Measurements from ENCODE around the gene TRPC4. TPM values are rescaled to one million over a fixed set of nuclear protein-coding genes. Genes with fewer than 3 reads are reported as not detected.

Gene TRPC4
- total and polyA plus RNA-seq, 2 donors (not counting 3 experiments of a cell fraction or from before 2014, with no cell fraction given), result 0.04 to 0.64 TPM

- peak; percentile 70 for FAIRE-seq
- H2AFZ ChIP-seq (ENCODE audit: low read depth, low read length), result peak overlapping the region; percentile 16
- POLR2A ChIA-PET, result no interaction called here
- no peaks in the 10 kb centered on the region for H3K9me3 ChIP-seq (replicated peaks; ENCODE audit: control insufficient read depth, insufficient read depth, low read length)
- H3K9ac ChIP-seq (replicated peaks; ENCODE audit: extremely low read depth, insufficient read depth, low read length), result peak overlapping the region; percentile 9
- TF ChIP-seq FOS (IDR thresholded peaks at IDR 0.05; ENCODE audit: borderline replicate concordance, insufficient read depth, low read length) (peak; percentile 10), MAX (IDR thresholded peaks at IDR 0.05; ENCODE audit: insufficient read depth, insufficient read length) (no peak)
- H4K20me1 ChIP-seq (replicated peaks; ENCODE audit: control insufficient read depth, extremely low read depth, insufficient read depth, low read length), result no peaks in the 10 kb centered on the region
- peak overlapping the region; percentile 41 for H3K27ac ChIP-seq (ENCODE audit: insufficient read depth, low read depth, low read length)
- no peak overlapping the region for H3K4me3 ChIP-seq (replicated peaks in 1 of 3; ENCODE audit: insufficient read depth in 1 of 3, low read depth in 1 of 3, low read length in 3 of 3)
- H3K4me2 ChIP-seq (ENCODE audit: insufficient read depth, low read length), result peak overlapping the region; percentile 58
- no peaks in the 10 kb centered on the region for H3K79me2 ChIP-seq (ENCODE audit: control insufficient read depth, insufficient read depth, low read length)
- dilution Hi-C loops (cut with MboI; ENCODE audit: extremely low pct_ligation_motif_present, low sequenced_read_pairs) (no loop called here), intact Hi-C loops (cut with micrococcal nuclease) (no loop called here)
- no peaks in the 10 kb centered on the region for H3K9me1 ChIP-seq (replicated peaks; ENCODE audit: control insufficient read depth, extremely low read depth, insufficient read depth, low read length)
- BruUV-seq (replicated peaks), result no TSS peak
- peak; percentile 38 for DNase-seq (ENCODE audit: low read depth, low spot score)
- H3K36me3 ChIP-seq (ENCODE audit: control insufficient read depth in 2 of 2, extremely low read depth in 1 of 2, insufficient read depth in 2 of 2, low read length in 2 of 2), result no peaks in the 10 kb centered on the region
- H3K4me1 ChIP-seq (ENCODE audit: control insufficient read depth, extremely low read depth, insufficient read depth, low read length), result peaks cover 11% of the 10 kb centered on the region
- H3K27me3 ChIP-seq (ENCODE audit: control insufficient read depth in 2 of 2, insufficient read depth in 2 of 2, low read length in 2 of 2), result no peaks in the 10 kb centered on the region
- CTCF ChIA-PET, result interaction anchor here (0.9 to 1.6 kb wide), 9 partner anchors 9 to 204 kb away, joined by 3 to 6 read pairs (median 4); partner anchors contain the start of gene TRPC4
Measured at GRCh38 chr13:37665420-37665819, 204.2 kb downstream of the TRPC4 start.

- no peaks in the 10 kb centered on the region for H4K20me1 ChIP-seq (replicated peaks; ENCODE audit: control insufficient read depth, extremely low read depth, insufficient read depth, low read length)
- H3K27ac ChIP-seq (ENCODE audit: insufficient read depth, low read depth, low read length), result no peak overlapping the region
- H3K79me2 ChIP-seq (ENCODE audit: control insufficient read depth, insufficient read depth, low read length), result no peaks in the 10 kb centered on the region
- H3K4me1 ChIP-seq (ENCODE audit: control insufficient read depth, extremely low read depth, insufficient read depth, low read length), result peaks cover 11% of the 10 kb centered on the region
- H3K9me1 ChIP-seq (replicated peaks; ENCODE audit: control insufficient read depth, extremely low read depth, insufficient read depth, low read length), result no peaks in the 10 kb centered on the region
- TF ChIP-seq POLR2A (IDR thresholded peaks at IDR 0.05; ENCODE audit: low read depth, low read length) (no peak), JUN (IDR thresholded peaks at IDR 0.05; ENCODE audit: borderline replicate concordance, insufficient read depth, insufficient read length, low read depth) (no peak), MYC (IDR thresholded peaks at IDR 0.05; ENCODE audit: low read depth, low read length) (no peak), GATA2 (IDR thresholded peaks at IDR 0.05; ENCODE audit: insufficient read depth, insufficient read length, low read depth, low read length) (no peak), MAX (IDR thresholded peaks at IDR 0.05; ENCODE audit: insufficient read depth, insufficient read length) (no peak), POLR2AphosphoS5 (IDR thresholded peaks at IDR 0.05; ENCODE audit: insufficient read depth, low read depth, low read length) (no peak), EZH2 (IDR thresholded peaks at IDR 0.05; ENCODE audit: borderline replicate concordance, low read depth, low read length, severe bottlenecking) (no peak), FOS (IDR thresholded peaks at IDR 0.05; ENCODE audit: borderline replicate concordance, insufficient read depth, low read length) (no peak)
- TF ChIP-seq, protein P1, sequence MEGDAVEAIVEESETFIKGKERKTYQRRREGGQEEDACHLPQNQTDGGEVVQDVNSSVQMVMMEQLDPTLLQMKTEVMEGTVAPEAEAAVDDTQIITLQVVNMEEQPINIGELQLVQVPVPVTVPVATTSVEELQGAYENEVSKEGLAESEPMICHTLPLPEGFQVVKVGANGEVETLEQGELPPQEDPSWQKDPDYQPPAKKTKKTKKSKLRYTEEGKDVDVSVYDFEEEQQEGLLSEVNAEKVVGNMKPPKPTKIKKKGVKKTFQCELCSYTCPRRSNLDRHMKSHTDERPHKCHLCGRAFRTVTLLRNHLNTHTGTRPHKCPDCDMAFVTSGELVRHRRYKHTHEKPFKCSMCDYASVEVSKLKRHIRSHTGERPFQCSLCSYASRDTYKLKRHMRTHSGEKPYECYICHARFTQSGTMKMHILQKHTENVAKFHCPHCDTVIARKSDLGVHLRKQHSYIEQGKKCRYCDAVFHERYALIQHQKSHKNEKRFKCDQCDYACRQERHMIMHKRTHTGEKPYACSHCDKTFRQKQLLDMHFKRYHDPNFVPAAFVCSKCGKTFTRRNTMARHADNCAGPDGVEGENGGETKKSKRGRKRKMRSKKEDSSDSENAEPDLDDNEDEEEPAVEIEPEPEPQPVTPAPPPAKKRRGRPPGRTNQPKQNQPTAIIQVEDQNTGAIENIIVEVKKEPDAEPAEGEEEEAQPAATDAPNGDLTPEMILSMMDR (IDR thresholded peaks at IDR 0.05; ENCODE audit: extremely low read depth in 1 of 2, insufficient read depth in 1 of 2, low read depth in 1 of 2, low read length in 2 of 2), result no peak
- H3K9me3 ChIP-seq (replicated peaks; ENCODE audit: control insufficient read depth, insufficient read depth, low read length), result no peaks in the 10 kb centered on the region
- DNase-seq (ENCODE audit: low read depth, low spot score) (no peak), FAIRE-seq (no peak)
- no peaks in the 10 kb centered on the region for H3K36me3 ChIP-seq (ENCODE audit: control insufficient read depth in 2 of 2, extremely low read depth in 1 of 2, insufficient read depth in 2 of 2, low read length in 2 of 2)
- ChIA-PET CTCF (no interaction called here), POLR2A (no interaction called here)
- H3K4me2 ChIP-seq (ENCODE audit: insufficient read depth, low read length), result no peak overlapping the region
- intact Hi-C loops (cut with micrococcal nuclease) (no loop called here), dilution Hi-C loops (cut with MboI; ENCODE audit: extremely low pct_ligation_motif_present, low sequenced_read_pairs) (no loop called here)
- BruUV-seq (replicated peaks), result no TSS peak
- no peak overlapping the region for H2AFZ ChIP-seq (ENCODE audit: low read depth, low read length)
- no peaks in the 10 kb centered on the region for H3K27me3 ChIP-seq (ENCODE audit: control insufficient read depth in 2 of 2, insufficient read depth in 2 of 2, low read length in 2 of 2)
- no peak overlapping the region for H3K4me3 ChIP-seq (replicated peaks in 1 of 3; ENCODE audit: insufficient read depth in 1 of 3, low read depth in 1 of 3, low read length in 3 of 3)
- no peak overlapping the region for H3K9ac ChIP-seq (replicated peaks; ENCODE audit: extremely low read depth, insufficient read depth, low read length)
Measured at GRCh38 chr13:37663724-37664123, 205.8 kb downstream of the TRPC4 start.

Measured in endothelial cell of umbilical vein (primary cell).